ENCODE data around the gene SLC47A2. TPM values are rescaled to one million over a fixed set of nuclear protein-coding genes. Genes with fewer than 3 reads are reported as not detected.
A peak's percentile ranks its signal among the peaks of the same experiment; 100 is the strongest.

SLC47A2 gene
- total RNA-seq, 4 donors from 2014 or later: 0.27 to 1.1 (median 0.32) TPM; not detected in 1

DNA sequence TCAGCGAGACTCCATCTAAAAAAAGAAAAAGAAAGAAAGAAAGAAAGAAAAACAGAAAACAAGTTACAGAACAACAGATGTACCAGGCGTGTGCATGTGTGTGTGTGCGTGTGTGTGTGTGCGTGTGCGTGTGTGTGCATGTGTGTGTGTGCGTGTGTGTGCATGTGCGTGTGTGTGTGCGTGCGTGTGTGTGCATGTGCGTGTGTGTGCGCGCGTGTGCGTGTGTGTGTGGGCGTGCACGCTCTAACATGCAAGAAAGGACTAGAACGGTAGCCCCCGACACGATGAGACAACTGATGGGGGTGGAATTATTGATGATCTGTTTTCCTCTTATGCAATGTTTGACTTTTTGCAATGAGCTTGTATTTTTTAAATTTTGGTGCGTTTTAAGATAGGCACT, 30.1 kb upstream of the SLC47A2 start:
- H3K27me3 ChIP-seq: no peaks in the 10 kb centered on the region
- in situ Hi-C loops (cut with MboI; ENCODE audit: low pct_ligation_motif_present in 1 of 4, low pct_unique_long_range_greater_than_20kb in 1 of 4, low sequenced_read_pairs in 3 of 4): no loop called here
- H3K27ac ChIP-seq: peak overlapping the region in 3 of 4 donors; percentile 72 to 88 (median 80)
- 91 to 92% methylated on average over 19 to 20 of the region's 20 CpGs for WGBS, 2 donors (ENCODE audit: low coverage in 1 of 2)
- no peaks in the 10 kb centered on the region for H3K36me3 ChIP-seq
- TF ChIP-seq, protein P1, sequence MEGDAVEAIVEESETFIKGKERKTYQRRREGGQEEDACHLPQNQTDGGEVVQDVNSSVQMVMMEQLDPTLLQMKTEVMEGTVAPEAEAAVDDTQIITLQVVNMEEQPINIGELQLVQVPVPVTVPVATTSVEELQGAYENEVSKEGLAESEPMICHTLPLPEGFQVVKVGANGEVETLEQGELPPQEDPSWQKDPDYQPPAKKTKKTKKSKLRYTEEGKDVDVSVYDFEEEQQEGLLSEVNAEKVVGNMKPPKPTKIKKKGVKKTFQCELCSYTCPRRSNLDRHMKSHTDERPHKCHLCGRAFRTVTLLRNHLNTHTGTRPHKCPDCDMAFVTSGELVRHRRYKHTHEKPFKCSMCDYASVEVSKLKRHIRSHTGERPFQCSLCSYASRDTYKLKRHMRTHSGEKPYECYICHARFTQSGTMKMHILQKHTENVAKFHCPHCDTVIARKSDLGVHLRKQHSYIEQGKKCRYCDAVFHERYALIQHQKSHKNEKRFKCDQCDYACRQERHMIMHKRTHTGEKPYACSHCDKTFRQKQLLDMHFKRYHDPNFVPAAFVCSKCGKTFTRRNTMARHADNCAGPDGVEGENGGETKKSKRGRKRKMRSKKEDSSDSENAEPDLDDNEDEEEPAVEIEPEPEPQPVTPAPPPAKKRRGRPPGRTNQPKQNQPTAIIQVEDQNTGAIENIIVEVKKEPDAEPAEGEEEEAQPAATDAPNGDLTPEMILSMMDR (IDR thresholded peaks at IDR 0.05): no peak
- TF ChIP-seq POLR2AphosphoS5 (IDR thresholded peaks at IDR 0.05) (no peak), POLR2A (IDR thresholded peaks at IDR 0.05) (no peak), EP300 (IDR thresholded peaks at IDR 0.05; ENCODE audit: low read depth) (no peak)
- H3K9me3 ChIP-seq: no peaks in the 10 kb centered on the region
- intact Hi-C loops (cut with DNase I; ENCODE audit: low total_unique reads): loop anchor here (5.0 kb wide), 1 partner anchor 99 kb away; the partner anchor contains the start of gene ALDH3A2
- no peak overlapping the region for H3K4me3 ChIP-seq
- H3K4me1 ChIP-seq: peaks cover 5 to 33% (median 25%) of the 10 kb centered on the region in 4 donors
- no peak for DNase-seq

DNA sequence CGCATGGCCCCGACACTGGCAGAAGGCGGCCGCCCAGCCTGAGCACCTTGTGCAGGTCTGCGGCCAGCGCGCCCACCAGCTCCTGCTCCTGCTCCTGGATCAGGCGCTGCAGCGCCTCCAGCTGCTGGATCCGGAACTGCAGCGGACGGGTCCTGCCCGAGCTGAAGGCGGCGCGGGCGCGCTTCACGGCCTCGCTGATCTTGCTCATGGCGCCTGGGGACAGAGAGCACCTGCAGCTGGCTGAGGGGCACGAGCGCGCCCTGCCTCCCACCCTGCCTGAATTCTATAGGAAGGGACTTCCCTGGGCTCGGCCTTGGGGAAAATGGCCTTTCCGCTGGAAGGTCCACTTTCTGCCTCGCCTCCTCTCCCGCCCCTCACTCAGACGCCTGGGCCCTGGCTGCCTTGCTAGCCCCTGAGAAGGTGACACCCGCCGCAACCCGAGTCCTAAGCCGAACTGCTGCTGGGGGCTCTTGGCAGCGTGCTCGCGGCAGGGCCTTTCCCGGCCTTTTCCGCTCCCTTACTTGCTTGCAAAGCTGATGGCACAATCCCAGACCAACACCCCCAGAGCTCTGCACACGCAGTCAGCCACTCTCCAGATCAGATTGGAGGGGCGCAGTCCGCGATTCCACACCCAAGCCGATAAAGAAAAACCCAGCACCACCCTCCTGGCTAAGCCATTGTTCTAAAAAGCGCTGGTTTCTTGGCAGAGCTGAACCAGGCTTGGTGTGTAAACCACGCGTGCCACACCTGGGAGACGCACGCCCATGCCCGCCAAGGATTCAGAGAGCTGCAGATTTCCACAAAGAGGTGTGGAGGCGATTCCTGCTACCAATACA, 28.8 kb upstream of the SLC47A2 start:
- in situ Hi-C loops (cut with MboI; ENCODE audit: low pct_ligation_motif_present in 1 of 4, low pct_unique_long_range_greater_than_20kb in 1 of 4, low sequenced_read_pairs in 3 of 4): no loop called here
- intact Hi-C loops (cut with DNase I; ENCODE audit: low total_unique reads): loop anchor here (5.0 kb wide), 1 partner anchor 98 kb away; the partner anchor contains the start of gene ALDH3A2
- H3K4me3 ChIP-seq: peak overlapping the region; percentile 33 to 61 (median 44)
- TF ChIP-seq, protein P1 (IDR thresholded peaks at IDR 0.05): peak; percentile 88 to 98 (median 95)
- no peak for TF ChIP-seq EP300 (IDR thresholded peaks at IDR 0.05; ENCODE audit: low read depth)
- TF ChIP-seq POLR2A (IDR thresholded peaks at IDR 0.05): peak; percentile 10
- TF ChIP-seq POLR2AphosphoS5 (IDR thresholded peaks at IDR 0.05): peak in 2 of 3 donors; percentile 45 to 52
- peak overlapping the region; percentile 72 to 88 (median 76) for H3K27ac ChIP-seq
- no peaks in the 10 kb centered on the region for H3K36me3 ChIP-seq
- peaks cover 5 to 33% (median 25%) of the 10 kb centered on the region in 4 donors for H3K4me1 ChIP-seq
- peak; percentile 96 for DNase-seq
- H3K27me3 ChIP-seq: no peaks in the 10 kb centered on the region
- no peaks in the 10 kb centered on the region for H3K9me3 ChIP-seq
- 17 to 28% methylated on average over 1 to 50 of the region's 50 CpGs for WGBS, 2 donors (ENCODE audit: low coverage in 1 of 2)

DNA sequence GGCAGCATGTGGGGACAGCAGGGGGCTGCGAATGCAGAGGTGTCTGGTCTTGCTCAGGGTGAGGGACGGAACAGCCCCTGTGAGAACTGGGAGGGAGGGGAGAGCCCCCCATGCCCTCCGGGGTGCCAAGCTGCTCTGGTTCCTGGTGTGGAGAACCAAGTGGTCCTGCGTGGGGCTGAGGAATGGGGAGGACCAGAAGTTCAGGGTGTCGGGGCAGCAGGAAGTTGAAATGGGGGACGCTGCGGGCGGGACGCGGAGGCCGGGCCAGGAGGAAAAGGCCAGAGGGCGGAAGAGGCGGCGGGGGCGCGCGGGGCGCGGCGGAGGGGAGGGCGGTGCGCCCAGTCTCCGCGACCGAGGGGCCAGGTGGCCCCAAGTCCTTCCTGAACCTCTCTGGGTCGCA, 28.1 kb upstream of the SLC47A2 start:
- H3K27ac ChIP-seq: peak overlapping the region; percentile 72 to 88 (median 76)
- in situ Hi-C loops (cut with MboI; ENCODE audit: low pct_ligation_motif_present in 1 of 4, low pct_unique_long_range_greater_than_20kb in 1 of 4, low sequenced_read_pairs in 3 of 4): no loop called here

More for the DNA sequence above, 28.1 kb upstream of the SLC47A2 start:
- TF ChIP-seq POLR2A (IDR thresholded peaks at IDR 0.05): no peak
- TF ChIP-seq, protein P1 (IDR thresholded peaks at IDR 0.05): no peak
- no peak for TF ChIP-seq EP300 (IDR thresholded peaks at IDR 0.05; ENCODE audit: low read depth)
- no peak for TF ChIP-seq POLR2AphosphoS5 (IDR thresholded peaks at IDR 0.05)
- H3K36me3 ChIP-seq: no peaks in the 10 kb centered on the region
- H3K27me3 ChIP-seq: no peaks in the 10 kb centered on the region
- H3K9me3 ChIP-seq: no peaks in the 10 kb centered on the region
- peak overlapping the region; percentile 33 to 61 (median 44) for H3K4me3 ChIP-seq
- DNase-seq: peak; percentile 30
- WGBS, 2 donors (ENCODE audit: low coverage in 1 of 2): 6 to 50% methylated on average over 2 to 26 of the region's 26 CpGs
- intact Hi-C loops (cut with DNase I; ENCODE audit: low total_unique reads): no loop called here
- peaks cover 5 to 33% (median 25%) of the 10 kb centered on the region in 4 donors for H3K4me1 ChIP-seq

Data from transverse colon (tissue), 4 donors.